HL-60 (cell line): ENCODE data around the gene NDUFA8. TPM values are rescaled to one million over a fixed set of nuclear protein-coding genes. Genes with fewer than 3 reads are reported as not detected.

Experiments
- DNase-seq, 2 experiments: peaks; one replicate each; pipeline ENCODE4 v3.0.0-alpha.2; 2010 to 2020; ENCODE audit warnings: low read depth in 1 of 2, low spot score in 1 of 2
- H3K27ac ChIP-seq: fragments of 250-450 bp; sonication (Bioruptor Pico); replicated peaks from 2 replicates; pipeline ENCODE4 v1.5.1; 2020; ENCODE audit warnings: mild to moderate bottlenecking, moderate library complexity
- H3K27me3 ChIP-seq: fragments of 250-450 bp; sonication (Bioruptor Pico); 2 replicates; pipeline ENCODE4 v1.5.1; 2021; ENCODE audit warnings: mild to moderate bottlenecking, moderate library complexity; ENCODE audit not compliant: insufficient read depth, poor library complexity, severe bottlenecking
- H3K4me3 ChIP-seq: replicated peaks from 2 replicates; pipeline ENCODE4 v1.5.1; 2011; ENCODE audit warnings: mild to moderate bottlenecking, control low read depth, low read length; ENCODE audit not compliant: insufficient read depth
- GABPA ChIP-seq: IDR thresholded peaks from 2 replicates; pipeline ENCODE4 v1.6.1; 2012; ENCODE audit warnings: low read depth
- SPI1 ChIP-seq: IDR thresholded peaks from 2 replicates; pipeline ENCODE4 v1.6.1; 2012; ENCODE audit warnings: low read depth, mild to moderate bottlenecking, borderline replicate concordance
- microRNA-seq: library from miRNA; unstranded; fragments of <30 nt; microRNA quantifications from one replicate; pipeline ENCODE4, GENCODE V29; 2018
- TF ChIP-seq, protein P1 (sequence below): IDR thresholded peaks from 2 replicates; pipeline ENCODE4 v1.6.1; 2012; ENCODE audit warnings: low read depth; ENCODE audit not compliant: insufficient replicate concordance
- TF ChIP-seq, protein P2 (sequence below): IDR thresholded peaks from one replicate; pipeline ENCODE4 v1.5.1; 2011; ENCODE audit warnings: low read length, control low read depth, inconsistent platforms; ENCODE audit not compliant: insufficient read depth

NDUFA8 gene

DNA sequence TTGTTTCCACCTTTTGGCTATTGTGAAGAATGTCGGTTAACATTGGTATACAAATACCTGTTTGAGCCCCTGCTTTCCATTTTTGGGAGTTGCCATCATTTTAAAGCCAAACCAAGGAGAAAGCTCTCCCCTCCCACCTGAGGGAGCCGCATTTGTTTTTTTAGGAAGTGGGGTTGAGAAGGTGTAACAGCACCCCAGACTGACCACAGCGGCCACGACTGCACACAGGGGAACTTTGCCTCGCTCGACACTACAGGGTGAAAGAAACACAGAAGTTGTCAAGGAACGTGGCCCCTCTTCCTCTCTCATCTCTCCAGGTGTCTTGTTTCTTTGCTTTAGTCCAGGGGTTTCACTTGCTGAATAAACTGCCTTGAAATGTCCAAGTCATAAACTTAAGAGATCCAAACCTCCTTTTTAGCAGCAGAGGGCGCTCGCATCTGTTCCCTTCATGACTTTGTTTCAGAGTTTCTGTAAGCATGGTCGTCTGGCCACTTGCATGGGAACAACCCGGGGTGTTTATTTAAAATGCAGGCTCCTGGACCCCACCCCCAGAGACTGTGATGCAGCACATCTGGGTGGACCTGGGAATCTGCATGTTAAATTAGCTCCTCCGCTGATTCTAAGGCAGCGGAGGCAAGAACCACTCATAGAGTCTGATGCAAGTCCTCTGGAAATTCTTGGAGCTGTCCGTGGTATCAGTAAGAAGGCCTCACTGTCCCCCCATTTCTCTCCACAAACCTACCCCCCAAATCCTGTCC is 64.4 kb downstream of the NDUFA8 start:
- no peak overlapping the region for H3K4me3 ChIP-seq
- H3K27ac ChIP-seq: no peak overlapping the region
- TF ChIP-seq SPI1 (peak; percentile 49; the same call in 1 of the 2 replicates), GABPA (no peak)
- TF ChIP-seq, protein P1, sequence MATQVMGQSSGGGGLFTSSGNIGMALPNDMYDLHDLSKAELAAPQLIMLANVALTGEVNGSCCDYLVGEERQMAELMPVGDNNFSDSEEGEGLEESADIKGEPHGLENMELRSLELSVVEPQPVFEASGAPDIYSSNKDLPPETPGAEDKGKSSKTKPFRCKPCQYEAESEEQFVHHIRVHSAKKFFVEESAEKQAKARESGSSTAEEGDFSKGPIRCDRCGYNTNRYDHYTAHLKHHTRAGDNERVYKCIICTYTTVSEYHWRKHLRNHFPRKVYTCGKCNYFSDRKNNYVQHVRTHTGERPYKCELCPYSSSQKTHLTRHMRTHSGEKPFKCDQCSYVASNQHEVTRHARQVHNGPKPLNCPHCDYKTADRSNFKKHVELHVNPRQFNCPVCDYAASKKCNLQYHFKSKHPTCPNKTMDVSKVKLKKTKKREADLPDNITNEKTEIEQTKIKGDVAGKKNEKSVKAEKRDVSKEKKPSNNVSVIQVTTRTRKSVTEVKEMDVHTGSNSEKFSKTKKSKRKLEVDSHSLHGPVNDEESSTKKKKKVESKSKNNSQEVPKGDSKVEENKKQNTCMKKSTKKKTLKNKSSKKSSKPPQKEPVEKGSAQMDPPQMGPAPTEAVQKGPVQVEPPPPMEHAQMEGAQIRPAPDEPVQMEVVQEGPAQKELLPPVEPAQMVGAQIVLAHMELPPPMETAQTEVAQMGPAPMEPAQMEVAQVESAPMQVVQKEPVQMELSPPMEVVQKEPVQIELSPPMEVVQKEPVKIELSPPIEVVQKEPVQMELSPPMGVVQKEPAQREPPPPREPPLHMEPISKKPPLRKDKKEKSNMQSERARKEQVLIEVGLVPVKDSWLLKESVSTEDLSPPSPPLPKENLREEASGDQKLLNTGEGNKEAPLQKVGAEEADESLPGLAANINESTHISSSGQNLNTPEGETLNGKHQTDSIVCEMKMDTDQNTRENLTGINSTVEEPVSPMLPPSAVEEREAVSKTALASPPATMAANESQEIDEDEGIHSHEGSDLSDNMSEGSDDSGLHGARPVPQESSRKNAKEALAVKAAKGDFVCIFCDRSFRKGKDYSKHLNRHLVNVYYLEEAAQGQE: peak; percentile 90
- TF ChIP-seq, protein P2, sequence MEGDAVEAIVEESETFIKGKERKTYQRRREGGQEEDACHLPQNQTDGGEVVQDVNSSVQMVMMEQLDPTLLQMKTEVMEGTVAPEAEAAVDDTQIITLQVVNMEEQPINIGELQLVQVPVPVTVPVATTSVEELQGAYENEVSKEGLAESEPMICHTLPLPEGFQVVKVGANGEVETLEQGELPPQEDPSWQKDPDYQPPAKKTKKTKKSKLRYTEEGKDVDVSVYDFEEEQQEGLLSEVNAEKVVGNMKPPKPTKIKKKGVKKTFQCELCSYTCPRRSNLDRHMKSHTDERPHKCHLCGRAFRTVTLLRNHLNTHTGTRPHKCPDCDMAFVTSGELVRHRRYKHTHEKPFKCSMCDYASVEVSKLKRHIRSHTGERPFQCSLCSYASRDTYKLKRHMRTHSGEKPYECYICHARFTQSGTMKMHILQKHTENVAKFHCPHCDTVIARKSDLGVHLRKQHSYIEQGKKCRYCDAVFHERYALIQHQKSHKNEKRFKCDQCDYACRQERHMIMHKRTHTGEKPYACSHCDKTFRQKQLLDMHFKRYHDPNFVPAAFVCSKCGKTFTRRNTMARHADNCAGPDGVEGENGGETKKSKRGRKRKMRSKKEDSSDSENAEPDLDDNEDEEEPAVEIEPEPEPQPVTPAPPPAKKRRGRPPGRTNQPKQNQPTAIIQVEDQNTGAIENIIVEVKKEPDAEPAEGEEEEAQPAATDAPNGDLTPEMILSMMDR: peak; percentile 49
- H3K27me3 ChIP-seq: no peaks in the 10 kb centered on the region
- DNase-seq: peak in 1 of 2 experiments; percentile 48

Small RNA genes within 50 kb of the gene (microRNA-seq; reads per million reads assigned to microRNA genes)
- not detected for gene MIR4478
